ENCODE measurements around the gene GVQW3.
"Not testable (repeated sequence)": the region's sequence is repeated elsewhere in the genome, so short reads cannot be mapped to it uniquely, and the experiment has no call there.

The GVQW3 gene

DNA sequence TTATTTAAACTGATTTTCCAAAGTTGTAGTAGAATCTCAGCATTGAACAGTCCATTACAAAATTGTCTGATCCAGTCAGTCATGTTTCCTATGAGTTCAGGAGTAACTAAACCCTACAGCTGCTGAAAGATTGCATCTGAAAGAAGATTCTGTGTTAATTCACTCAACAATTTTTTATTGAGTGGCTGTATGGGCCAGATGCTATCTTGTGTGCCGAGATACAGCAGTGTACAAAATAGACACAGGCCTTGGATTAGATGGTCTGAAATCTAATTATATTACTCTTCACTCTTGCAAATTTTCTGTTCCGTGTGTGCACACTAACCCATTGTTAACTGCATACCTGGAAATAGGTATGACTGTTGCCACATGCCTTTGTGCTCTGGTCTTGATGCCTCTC lies 7.3 kb downstream of the GVQW3 start:
- no peak for DNase-seq

DNA sequence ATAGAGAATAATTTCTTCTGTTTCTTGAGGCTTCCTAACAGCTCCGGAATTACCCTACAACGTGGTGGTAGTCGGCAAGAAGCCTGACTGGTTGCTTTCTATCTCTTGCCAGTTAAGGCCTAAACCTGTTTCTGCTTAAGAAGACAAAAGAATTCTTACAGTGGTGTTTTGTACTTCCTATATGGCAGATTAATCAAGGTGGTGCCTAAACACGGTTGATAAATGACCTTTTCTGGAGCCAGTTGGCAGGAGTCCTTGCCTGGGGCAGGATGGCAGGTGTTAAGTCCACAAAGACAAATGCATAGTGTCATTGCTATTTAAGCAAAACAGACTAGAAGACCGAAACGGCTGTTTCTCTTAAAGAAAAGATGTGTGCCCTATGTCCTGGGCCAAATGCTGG lies 9.9 kb downstream of the GVQW3 start:
- DNase-seq, result no peak

DNA sequence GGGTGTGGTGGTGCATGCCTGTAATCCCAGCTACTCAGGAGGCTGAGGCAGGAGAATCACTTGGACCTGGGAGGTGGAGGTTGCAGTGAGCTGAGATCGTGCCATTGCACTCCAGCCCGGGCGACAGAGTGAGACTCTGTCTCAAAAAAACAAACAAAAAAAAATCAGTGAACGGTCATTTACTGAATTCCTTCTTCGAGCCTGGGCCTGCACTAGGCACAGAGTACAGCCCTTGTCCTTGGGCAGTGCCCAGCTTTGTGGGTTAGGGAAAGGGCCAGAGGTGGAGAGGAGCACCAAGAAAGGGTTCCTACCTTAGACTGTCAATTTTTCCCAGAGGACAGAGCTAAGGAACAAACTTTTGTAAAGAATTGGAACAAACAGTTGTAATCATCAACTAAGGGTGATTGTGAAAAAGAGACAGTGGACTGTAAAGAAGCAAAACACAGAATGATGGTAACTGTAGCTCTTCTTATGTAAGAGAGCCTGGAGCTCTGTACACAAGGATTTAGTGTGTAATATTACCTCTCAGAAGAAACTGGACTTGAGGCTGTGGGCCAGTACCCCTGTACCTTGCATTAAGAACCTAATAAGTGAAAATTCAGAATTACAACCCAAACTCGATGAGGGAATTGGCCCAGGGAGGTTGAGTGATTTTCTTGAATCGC lies 10.8 kb downstream of the GVQW3 start:
- DNase-seq, result no peak

DNA sequence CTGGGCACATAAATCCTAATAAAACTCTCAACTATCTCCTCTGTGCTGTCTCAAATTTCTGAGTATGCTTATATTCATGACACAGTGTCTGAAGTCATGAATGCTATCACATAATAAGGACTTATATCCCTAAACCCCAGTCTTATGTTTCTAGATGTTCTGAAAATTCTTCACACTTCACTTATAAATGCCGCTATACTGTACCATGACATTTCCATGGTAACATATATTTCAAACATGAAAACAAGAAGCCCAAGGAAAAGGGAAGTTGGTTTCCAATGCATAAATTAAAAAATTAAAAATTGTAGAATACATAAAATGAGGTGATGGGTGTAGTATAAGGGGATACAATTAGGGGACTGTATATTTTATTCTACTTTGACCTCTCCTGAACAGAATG lies 11.7 kb downstream of the GVQW3 start:
- DNase-seq, result no peak

DNA sequence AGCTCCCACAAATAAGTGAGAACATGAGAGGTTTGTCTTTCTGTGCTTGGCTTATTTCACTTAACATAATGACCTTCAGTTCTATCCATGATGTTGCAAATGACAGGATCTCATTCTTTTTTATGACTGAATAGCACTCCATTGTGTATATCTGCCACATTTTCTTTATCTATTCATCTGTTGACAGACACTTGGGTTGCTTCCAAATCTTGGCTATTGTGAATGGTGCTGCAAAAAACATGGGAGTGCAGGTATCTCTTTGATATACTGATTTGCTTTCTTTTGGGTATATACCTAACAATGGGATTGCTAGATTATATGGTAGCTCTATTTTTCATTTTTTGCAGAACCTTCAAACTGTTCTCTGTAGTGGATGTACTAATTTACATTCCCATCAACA lies 13.3 kb downstream of the GVQW3 start:
- no peak for DNase-seq

DNA sequence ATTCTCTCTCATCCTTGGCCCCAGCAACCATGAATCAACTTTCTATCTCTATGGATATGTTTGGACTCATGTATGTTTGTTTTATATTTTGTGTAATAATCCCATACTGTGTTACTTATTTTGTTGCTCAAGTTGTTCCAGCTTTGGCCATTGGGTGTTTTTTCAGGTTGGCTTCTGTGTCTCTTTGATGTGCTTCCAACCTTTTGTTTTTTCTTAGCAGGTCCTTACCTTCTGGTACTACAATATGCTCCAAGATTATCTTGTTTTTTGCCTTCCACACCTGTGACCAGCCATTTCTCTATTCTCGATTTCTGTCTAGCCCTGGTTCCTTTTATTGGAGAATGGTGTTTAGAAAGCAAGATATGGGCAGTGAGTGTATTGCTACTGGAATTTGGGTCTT lies 14.2 kb downstream of the GVQW3 start:
- no peak for DNase-seq

DNA sequence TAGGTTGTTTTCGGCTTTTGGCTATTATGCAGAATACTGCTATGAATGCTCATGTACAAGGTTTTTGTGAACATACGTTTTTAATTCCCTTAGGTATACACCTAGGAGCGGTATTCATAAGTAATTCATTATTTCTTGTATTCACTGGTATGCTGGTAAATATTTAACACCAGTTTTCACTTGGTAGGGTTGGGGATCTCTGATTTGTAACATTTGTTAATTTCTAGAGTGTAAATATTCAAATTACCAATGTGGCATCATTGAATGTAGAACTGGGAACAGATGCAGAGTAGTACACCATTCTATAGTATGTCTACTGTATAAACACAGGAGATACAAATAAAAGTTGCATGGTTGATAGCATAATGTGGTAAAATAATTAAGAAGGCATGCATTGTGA lies 16.3 kb downstream of the GVQW3 start:
- DNase-seq, result no peak

DNA sequence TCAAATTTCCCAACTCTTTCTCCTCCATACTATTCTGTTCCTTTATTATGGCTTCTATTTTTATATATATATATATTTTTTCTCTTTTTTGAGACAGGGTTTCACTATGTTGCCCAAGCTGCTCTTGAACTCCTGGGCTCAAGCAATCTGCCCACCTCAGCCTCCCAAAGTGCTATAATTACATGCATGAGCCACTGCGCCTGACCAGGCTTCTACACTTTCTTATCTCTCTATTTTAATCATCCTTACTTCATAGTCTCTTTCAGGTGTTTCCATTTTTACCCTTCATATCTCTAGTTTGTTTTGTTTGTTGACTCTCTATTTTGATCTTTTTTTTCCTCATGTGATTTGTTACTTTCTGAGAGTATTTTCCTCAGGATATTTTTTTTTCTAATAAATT lies 19.8 kb downstream of the GVQW3 start:
- no peak for DNase-seq

DNA sequence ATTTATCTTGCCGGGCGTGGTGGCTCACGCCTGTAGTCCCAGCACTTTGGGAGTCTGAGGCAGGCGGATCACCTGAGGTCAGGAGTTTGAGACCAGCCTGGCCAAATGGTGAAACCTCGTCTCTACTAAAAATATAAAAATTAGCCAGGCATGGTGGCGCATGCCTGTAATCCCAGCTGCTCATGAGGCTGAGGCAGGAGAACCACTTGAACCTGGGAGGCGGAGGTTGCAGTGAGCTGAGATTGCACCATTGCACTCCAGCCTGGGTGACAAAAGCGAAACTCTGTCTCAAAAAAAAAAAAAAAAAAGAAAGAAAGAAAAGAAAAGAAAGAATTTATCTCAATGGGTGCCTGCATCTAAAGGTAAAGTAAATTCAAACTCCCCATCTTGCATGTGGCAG lies 20.4 kb downstream of the GVQW3 start:
- not testable (repeated sequence) for DNase-seq

DNA sequence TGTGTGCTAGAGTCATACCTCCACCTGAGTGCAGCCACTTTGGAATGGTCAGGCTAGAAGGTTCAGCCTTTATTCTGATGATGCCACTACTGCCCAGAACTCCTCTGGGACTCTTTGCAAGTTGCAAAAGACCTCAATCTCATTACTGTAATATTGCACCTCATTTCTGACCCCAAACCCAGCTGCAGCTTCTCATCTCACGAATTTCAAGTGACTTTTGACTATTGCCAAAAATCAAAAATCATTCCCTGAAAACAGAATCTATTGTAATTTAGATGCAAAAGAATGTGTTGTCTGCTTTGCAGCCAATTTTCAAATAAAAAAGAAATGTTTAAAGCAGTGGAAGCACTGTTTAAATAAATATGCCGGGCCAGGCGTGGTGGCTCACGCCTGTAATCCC lies 25.2 kb downstream of the GVQW3 start:
- no peak for DNase-seq

DNA sequence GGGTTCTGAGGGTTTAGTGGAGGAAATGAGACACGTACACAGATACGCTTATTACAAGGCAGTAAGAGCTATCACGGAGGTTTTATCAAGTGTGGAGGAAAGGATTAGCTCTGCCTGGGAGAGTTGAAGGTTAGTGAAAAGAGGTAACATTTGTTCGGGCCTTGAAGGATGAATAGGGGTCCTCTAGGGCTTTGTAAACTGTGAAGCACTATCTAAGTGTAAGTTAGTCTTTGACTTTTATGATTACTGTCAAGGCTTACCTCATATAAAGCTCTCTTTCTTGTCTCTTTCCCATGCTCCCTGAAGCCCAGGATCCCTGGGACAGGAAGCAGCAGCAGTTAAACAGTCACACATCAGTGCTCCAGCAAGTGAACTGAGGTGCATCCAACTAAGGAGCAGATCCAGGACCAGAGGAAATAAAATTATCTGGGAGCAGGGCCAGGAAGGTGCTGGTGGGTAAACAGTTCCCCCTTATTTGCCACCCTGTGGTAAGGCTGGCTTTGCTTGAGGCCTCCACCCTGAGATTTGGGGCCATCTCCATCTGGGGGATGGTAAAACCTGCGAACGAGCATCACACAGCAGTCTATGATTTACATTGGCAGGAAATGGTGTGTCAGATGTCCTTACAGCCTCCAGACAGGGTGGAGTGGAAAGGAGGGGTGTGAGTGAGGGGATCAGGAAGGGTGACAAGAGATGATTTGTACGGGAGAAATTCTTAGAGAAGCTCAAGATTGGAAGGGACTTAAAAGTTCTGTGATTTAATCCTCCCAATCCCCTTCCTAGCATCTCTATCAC lies 27.2 kb downstream of the GVQW3 start:
- DNase-seq, result no peak

DNA sequence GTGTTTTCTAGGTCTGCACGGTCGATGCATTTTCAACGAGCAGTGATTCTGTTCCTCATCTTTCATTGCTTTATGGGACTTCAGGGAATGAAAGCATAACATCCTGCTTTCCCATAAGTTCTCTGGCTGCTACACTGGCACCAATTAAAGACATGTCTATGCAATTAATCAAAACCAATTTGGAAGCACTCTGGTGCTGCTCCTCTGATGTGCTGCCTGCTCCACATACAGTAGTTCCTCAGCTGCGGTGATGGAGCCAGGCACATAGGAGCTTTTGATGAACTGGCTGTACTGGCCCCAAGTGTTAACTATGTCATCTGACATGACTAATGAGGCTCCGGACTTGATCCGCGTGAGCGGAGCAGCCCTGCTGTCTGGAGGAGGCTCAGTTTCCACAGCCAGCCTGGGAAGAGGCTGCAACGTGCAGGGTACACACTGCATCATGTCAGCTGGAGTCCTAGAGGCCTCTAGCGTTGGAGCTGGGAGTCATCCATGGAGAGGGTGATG lies 29.8 kb downstream of the GVQW3 start:
- DNase-seq, result no peak

DNA sequence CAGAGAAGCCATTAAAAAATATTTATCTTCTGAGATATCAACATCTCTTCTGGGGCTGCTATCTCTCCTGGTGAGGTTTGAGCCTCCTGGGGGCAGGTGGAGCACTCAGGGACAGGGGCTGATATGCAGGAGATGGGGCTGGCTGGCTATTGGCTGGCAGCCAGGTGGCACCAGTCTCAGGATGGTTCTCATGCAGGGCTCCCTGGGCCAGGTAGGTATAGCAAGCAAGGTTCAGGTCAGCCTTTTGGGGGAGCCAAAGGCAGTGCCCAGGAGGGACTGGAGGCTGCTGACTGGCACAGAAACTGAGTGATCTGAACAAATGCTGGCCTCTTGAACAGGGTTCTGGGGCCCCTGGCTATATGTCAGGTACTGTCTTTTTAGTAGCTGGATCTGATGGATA lies 34.0 kb downstream of the GVQW3 start:
- DNase-seq, result no peak

DNA sequence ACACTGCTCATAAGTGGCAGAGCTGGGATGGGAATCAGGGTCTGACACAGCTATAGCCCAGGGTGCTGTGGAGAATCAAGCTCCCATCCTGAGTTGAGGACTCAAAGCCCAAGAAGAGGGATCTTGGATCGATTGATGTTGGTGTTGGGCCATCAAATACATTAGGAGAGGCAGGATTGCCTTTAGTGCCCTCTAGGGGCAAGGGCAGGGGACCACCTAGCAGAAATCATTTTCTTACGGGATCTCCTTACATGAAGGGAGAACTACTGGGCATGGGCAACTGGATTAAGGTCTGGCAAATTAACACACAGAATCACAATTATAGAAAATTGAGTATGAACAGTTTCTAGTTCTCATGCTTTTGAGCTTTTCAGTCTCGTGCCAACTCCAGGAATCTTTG lies 38.8 kb downstream of the GVQW3 start:
- DNase-seq, result no peak

DNA sequence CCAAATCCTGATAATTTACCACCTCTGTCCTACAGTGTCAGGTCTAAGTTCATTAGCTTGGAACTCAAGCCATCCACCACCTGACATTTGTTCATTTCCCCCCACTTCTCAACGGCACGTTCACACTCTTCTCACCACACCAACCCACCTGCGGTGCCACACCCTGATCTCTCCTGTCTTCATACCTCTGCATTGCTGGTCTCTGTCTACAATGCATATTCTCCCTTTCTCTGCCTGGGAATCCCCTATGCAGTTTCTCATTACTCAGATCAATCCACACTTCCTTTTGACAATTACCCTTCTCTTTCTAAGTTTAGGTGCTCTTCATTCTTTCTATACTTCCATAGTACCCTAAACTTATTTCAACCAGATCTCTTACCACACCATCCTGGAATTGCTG lies 43.3 kb downstream of the GVQW3 start:
- DNase-seq, result no peak

DNA sequence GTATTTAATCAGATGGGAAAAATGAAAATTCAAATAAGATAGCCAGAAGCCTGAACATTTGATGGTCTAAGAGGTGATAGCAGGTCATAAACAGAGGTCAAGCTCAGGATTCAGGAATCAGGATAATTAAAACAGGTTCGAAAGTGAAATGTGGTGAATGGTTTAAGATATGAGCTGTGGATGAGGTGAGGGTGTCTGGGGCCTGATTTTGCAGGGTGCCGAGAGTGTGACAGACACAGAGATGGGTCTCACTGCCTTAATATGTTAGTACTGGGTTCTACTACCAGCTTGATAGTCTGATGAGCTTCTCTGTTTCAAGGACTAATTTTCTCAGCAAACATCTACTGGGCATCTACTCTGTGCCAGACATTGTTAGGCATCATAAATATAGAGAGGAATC lies 43.8 kb downstream of the GVQW3 start:
- no peak for DNase-seq

DNA sequence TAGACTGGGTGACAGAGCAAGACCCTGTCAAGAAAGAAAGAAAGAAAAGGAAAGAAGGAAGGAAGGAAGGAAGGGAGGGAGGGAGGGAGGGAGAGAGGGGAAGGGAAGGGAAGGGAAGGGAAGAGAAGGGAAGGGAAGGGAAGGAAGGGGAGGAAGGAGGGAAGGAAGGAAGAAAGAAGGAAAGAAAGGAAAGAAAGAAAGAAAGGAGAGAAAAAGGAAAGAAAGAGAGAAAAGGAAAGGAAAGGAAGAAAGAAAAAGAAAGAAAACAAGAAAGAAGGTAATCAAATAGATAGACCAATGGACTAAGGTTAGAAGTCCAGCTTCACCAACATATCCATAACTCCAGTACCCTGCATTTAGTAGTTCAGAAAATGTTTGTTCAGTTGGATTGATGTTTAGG lies 45.5 kb downstream of the GVQW3 start:
- no peak for DNase-seq

DNA sequence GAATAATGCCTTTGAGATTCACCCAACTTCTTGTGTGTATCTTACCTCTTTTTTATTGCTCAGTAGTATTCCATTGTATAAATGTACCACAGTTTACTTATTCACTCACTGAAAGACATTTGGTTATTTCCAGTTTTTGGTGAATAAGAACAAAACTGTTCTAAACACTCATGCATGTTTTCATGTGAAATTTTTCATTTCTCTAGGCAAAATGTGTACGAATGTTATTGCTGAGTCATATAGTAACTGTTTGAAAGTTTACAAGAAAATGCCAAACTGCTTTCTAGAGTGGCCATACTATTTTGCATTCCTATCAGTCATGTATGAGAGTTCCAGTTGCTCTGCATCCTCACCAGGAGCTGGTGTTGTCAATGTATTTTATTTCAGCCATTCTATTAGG lies 54.9 kb downstream of the GVQW3 start:
- DNase-seq, result no peak

DNA sequence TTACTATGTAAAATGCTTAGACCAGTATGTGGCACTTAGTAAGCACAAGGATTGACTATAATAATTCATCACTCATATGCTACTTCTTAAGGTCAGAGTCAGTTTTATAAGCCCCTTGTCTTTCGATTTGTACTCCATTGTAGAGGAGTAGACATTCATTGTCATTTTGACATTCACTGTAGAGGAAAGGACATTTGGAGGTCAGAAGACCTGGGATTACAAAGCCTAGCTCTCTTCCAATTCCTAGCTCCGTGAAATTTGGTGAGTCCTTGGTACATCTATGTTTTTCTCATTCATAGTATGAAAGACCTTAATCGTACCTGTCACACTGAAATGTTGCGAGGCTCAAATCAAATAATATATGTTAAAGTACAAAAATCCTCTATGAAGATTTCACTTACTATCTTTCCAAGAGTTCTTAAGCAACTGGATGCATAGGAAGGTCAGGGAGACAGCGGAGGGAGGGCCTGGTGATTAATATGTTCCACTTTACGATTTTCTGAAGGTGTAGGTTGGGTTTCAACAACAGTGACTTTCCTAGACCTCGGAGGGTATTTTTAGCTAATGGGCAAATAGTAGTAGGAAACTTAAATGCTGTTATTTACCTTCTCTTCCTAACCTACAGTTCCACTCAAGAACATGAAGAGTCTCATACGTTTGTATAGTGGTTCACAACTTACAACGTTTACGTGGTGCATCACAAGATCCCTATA lies 62.3 kb downstream of the GVQW3 start:
- DNase-seq, result no peak

DNA sequence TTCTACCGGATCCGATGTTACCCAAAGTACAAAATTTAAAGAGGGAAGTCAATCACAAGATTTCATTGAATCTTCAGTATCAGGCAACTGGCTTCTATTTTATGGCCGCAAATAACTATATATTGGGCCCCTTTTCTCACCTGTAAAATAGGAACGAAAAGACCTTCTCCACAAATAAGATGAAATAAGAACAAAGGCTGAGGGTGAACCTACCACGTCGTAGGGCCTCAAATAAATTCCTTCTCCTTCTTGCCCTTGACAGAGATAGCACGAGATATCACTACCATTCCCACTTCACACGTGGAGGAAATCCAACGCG lies 62.9 kb downstream of the GVQW3 start:
- DNase-seq, result no peak

DNA sequence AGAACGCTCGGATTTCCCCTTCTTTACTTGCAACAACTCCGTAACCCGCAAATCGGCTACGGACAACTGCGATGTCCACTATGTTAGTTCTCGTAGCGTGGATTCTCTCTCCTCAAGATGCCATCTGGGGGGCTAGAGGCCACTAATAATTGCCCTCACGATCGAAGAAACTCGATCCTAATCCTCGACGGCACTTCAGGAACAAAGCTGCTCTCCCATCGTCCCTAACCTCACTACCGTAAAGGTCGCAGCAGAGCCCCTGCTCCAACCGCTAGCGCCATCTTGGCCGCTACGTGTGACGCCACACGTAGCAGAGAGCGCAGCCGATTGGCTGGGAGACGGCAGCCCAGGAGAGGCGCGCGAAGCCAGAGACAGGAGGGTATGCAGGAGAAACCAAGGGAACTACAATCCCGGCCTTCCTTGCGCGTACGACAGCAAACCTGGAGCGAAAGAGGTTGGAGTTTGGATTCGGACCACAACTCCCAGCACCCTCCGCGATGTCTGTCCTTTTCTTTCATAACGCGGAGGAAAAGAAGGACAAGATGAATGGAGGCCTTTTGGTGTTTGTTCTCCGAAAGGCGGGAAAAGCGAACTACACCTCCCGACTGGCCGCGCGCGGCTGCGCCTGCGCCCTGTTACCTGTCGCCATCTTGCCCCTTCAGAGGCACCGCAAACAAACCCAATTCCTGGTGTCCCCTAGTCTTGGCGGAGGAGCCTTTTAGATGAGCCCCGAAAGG lies 63.4 kb downstream of the GVQW3 start, which contains the start of gene EMSY:
Gene EMSY, plus strand, starts transcription at position 635 of the 737 bp plus-strand sequence. CDS start 1,921 bp downstream, outside the sequence.
- DNase-seq, result peak; percentile 96 to 99

DNA sequence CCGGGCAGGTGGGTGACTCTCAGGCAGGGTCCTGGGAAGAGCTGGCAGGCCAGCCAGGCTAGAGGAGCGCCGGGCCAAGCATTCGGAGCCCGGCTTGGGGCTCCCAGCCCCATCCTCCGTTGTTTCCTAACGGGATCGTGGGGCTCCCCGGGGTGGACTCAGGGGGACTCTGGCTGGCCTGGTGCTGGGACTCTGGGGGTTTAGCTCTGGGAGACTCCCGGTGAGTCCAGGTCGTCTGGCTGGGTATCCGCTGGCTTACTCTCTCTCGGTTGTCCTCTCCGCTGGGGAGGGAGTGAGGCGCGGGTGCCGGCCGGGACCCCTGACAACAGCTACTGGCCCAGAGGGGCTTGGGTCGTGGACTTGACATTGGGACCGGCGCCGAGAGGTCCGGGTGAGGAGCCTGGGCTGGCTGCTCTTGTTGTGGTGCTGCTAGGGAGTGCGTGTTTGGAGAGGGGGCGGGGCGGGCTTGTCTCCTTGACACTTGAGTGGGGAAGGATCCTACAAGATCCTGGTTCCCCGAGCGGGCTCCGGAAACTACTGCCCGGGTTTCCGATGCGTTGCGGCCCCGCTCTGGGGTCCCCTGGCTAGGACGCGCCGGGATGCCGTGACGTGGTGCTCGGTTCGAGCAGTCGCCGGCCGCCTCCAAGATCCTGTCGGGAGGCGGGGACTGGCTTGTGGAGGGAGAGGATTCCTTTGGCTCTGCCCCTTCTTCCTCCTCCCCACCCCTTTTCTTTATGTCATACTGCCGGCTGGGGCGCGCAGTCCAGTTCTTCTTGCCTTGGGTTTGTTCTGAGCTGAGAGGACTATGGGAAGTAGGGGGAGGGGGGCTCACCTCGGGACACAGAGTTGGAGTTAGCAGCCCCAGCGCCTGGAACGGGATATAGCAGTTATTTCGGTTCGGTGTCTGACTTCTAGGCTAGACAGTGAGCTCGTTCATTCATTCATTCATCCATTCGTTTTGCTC lies 64.3 kb downstream of the GVQW3 start:
- DNase-seq, result no peak
